ENCODE results near the gene TNS3. TPM values are rescaled to one million over a fixed set of nuclear protein-coding genes. Genes with fewer than 3 reads are reported as not detected.

The TNS3 gene
- total RNA-seq, 2 donors from 2014 or later, result 0.50 TPM; not detected in 1

DNA sequence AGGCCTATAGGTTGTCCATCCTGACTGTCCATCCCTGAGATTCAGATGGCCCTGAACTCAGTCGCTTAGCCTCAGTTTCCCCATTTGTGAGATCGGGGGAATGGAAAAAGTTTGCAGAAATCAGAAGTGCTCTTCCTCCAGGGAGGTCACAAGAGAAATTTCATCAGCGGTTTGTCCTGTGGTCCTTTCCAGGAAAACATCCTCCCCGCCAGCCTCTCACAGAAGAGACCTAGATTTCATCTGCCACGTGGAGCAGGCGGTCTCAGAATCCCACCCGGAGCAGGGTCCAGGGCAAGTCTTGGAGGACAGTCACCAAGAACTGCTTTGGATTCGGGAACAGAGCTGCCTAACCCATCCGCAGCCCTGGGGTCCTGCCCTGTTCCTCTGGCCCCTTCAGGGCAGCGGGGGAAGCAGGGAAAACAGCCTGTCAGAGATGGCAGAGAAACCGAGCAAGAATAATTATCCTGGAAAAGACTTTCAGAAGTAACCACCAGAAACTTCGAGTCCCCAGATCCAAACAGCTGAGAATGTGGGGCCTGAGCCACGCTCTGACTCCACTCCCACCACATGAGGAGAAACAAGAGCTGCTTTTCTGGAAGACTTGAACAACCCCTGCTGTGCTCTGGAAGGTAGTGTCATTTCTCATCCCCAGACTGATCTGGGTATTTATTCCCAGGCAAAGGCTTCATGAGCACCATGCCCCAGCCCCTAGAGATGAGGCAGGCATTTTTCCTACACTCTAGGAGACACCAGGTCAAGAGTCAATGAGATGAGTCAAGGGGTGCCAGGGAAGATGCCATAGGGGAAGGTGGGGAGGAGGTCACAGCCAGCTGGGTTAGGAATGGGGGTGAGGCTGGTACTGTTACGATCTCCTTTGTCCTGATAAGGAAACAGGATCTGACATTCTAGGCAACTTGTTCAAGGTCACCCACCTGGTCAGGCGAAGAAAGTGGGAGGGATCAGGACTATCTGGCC, 1.1 kb upstream of the TNS3 start:
- H3K27me3 Mint-ChIP-seq, result peaks cover 22 to 25% of the 10 kb centered on the region in 2 donors
- no peak overlapping the region for H3K27ac Mint-ChIP-seq
- DNase-seq (ENCODE audit: low spot score) (no peak), ATAC-seq (no peak)
- H3K4me3 Mint-ChIP-seq, result no peak overlapping the region
- H3K9me3 Mint-ChIP-seq, result no peaks in the 10 kb centered on the region
- no peaks in the 10 kb centered on the region for H3K4me1 Mint-ChIP-seq (ENCODE audit: low read depth in 2 of 2)
- no peaks in the 10 kb centered on the region for H3K36me3 Mint-ChIP-seq

DNA sequence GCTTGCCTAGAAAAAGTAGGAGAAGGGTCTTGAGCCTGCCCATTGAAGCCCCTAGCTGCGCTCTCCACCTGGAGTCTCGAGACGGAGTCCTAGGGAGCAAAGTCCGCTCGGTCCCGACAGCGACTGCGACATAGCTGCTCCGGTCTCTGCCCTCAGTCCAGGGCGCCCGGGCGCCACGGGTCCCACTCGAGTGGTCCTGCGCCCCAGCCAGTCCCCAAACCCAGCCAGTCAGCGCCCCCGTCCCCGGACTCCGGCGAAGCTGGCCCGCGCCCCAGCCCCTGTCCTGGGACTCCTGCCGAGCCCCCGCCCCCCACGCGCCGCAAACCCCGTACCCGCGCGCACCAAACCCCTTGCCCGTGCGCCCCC, 490 bp downstream of the TNS3 start:
- Mint-ChIP-seq H3K36me3 (no peaks in the 10 kb centered on the region), H3K27ac (no peak overlapping the region), H3K9me3 (no peaks in the 10 kb centered on the region), H3K4me1 (ENCODE audit: low read depth in 2 of 2) (no peaks in the 10 kb centered on the region), H3K4me3 (no peak overlapping the region), H3K27me3 (peaks cover 29 to 30% of the 10 kb centered on the region in 2 donors)
- ATAC-seq (no peak), DNase-seq (ENCODE audit: low spot score) (no peak)

DNA sequence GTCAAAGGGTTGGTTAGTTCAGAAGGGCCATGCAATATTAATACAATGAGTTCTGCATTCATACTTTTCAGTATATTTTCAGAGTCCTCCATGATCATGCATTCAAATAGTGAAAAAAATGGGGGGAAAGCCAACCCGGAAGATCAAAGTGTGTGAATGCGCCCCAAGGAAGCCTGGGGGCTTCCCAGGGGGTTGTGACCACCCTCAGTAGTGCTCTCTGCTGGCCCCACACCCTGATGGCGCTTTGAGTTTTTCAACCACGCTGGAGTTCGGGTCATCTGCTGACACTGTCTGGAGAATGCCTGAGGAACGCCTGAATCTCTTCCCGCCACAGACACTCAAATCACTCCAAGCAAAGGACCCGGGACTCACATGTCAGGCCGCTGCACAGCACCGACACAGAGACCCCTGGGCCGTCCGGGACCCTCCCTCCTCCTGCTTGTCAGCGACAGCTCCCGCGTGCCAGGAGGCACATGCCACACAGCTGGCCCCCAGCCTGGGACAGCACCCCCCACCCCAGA, 1.0 kb downstream of the TNS3 start:
- Mint-ChIP-seq H3K4me3 (no peak overlapping the region), H3K27ac (no peak overlapping the region)
- DNase-seq (ENCODE audit: low spot score), result no peak

DNA sequence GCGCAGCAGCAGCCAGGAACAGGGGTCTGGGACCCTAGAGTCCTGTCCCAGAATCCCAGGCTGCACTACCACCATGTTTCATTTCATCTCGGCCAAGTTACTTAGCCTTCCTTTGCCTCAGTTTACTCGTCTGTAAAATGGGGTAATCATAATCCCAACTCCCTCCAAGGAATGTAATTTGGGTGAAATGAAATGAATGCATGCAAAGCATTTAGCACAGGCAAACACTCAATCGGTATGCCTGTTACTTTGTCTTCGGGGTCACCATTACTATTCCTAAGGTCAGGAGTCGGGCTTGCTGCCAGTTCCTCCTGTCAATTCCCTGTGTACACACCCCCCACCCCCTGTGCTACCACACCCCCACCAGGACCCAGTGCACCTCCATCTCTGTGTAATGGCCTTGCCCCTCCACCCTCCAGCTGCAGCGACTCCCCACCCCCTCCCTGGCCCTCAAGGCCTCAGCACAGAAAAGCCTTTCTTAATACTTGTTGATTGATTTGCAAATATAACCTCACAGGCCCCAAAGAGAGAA, 1.7 kb downstream of the TNS3 start:
- no peak overlapping the region for H3K27ac Mint-ChIP-seq
- H3K9me3 Mint-ChIP-seq, result no peaks in the 10 kb centered on the region
- ATAC-seq, result no peak
- H3K27me3 Mint-ChIP-seq, result peaks cover 29 to 30% of the 10 kb centered on the region in 2 donors
- DNase-seq (ENCODE audit: low spot score), result no peak
- no peak overlapping the region for H3K4me3 Mint-ChIP-seq
- no peaks in the 10 kb centered on the region for H3K36me3 Mint-ChIP-seq
- no peaks in the 10 kb centered on the region for H3K4me1 Mint-ChIP-seq (ENCODE audit: low read depth in 2 of 2)

More for the DNA sequence above, 1.0 kb downstream of the TNS3 start:
- H3K4me1 Mint-ChIP-seq (ENCODE audit: low read depth in 2 of 2), result no peaks in the 10 kb centered on the region
- peaks cover 29 to 30% of the 10 kb centered on the region in 2 donors for H3K27me3 Mint-ChIP-seq
- ATAC-seq, result no peak
- no peaks in the 10 kb centered on the region for H3K9me3 Mint-ChIP-seq
- no peaks in the 10 kb centered on the region for H3K36me3 Mint-ChIP-seq

DNA sequence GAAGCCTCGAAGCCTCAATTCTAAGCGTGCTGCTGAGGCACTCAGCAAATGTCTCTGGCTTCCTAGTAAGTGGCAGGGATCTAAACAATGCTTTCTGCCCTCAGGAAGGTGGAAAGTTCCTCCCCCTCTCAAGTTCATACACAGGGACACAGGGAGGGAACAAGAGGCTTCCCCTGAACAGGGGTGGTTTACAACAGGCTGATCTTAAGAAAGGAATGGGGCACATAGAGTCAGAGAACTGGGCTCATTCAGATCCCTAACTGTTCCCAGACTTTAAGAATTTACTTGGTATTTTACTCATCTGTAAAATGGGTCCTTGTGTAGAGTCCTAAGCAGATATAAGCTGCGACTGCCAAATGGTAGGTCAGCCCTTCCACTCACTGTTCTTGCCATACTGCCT, 2.5 kb downstream of the TNS3 start:
- no peaks in the 10 kb centered on the region for H3K9me3 Mint-ChIP-seq
- H3K36me3 Mint-ChIP-seq, result no peaks in the 10 kb centered on the region
- H3K27me3 Mint-ChIP-seq, result peaks cover 29 to 31% of the 10 kb centered on the region in 2 donors
- no peak overlapping the region for H3K4me3 Mint-ChIP-seq
- ATAC-seq (no peak), DNase-seq (ENCODE audit: low spot score) (no peak)
- H3K27ac Mint-ChIP-seq, result no peak overlapping the region
- no peaks in the 10 kb centered on the region for H3K4me1 Mint-ChIP-seq (ENCODE audit: low read depth in 2 of 2)

DNA sequence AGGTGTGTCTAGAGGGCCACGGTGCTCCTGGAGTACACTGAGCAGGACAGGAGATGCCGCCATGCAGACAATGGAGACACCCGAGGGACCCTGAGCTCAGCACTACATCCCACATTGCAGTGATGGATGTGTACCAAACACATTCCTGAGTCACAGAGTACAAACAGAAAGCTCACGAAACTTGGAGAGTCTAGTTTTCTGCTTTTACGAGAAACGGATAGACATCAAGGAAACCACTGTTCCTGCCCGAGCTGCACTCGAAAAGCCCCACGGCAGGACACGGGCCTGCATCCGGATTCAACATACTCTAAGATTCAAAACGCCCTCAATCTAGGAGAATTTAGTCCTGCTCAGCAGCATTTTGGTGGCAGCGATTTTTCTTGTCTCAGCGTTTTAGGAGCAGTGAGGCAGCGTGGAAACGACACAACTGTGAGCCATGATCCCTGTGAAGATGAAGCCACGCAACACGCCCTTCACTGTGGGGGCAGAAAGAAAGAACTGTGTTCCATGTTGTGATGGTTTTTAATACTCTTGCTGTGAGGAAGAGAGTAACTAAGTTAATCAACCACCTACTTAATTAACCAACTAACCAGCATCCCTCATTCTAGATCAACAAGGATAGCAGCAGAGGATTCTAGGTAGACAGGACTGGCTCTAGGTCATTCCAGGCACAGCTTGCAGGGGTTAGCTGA, 3.2 kb downstream of the TNS3 start:
- no peaks in the 10 kb centered on the region for H3K9me3 Mint-ChIP-seq
- no peaks in the 10 kb centered on the region for H3K36me3 Mint-ChIP-seq
- H3K4me3 Mint-ChIP-seq, result no peak overlapping the region
- H3K27me3 Mint-ChIP-seq, result peaks cover 28 to 36% of the 10 kb centered on the region in 2 donors
- no peaks in the 10 kb centered on the region for H3K4me1 Mint-ChIP-seq (ENCODE audit: low read depth in 2 of 2)
- no peak overlapping the region for H3K27ac Mint-ChIP-seq
- ATAC-seq (no peak), DNase-seq (ENCODE audit: low spot score) (peak; percentile 56)

DNA sequence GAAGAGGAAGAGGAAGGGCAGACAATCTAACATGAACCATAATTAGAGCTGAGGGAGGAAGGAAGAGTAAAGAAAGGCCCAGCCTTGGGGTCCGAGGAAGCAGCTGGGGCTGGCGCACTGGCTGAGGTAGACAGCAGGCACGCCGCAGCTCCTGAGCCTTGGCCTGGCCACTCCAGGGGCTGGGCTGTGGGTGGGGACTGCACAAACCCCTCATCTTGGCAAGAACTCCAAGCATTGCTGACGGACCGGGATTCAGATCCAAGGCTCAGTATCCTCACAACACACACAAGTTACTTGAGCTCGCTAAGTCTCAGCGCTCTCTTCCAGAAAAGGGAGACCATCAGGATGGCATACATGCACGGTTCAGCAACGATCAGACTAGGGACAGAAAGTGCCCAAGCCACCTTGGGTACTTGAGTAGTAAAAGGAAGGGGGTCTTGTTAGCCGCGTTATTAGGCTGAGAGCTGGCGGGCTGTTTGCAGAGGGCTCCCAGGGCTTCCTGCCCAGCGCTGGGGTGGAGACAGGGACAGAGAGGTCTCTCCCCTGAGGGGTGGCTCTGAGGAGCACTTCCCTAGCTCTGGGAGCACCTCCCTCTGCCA, 4.5 kb downstream of the TNS3 start:
- Mint-ChIP-seq H3K36me3 (no peaks in the 10 kb centered on the region), H3K27ac (no peak overlapping the region), H3K4me3 (no peak overlapping the region), H3K9me3 (no peaks in the 10 kb centered on the region), H3K27me3 (peaks cover 21 to 23% of the 10 kb centered on the region in 2 donors), H3K4me1 (ENCODE audit: low read depth in 2 of 2) (no peaks in the 10 kb centered on the region)
- ATAC-seq (no peak), DNase-seq (ENCODE audit: low spot score) (peak; percentile 26)

DNA sequence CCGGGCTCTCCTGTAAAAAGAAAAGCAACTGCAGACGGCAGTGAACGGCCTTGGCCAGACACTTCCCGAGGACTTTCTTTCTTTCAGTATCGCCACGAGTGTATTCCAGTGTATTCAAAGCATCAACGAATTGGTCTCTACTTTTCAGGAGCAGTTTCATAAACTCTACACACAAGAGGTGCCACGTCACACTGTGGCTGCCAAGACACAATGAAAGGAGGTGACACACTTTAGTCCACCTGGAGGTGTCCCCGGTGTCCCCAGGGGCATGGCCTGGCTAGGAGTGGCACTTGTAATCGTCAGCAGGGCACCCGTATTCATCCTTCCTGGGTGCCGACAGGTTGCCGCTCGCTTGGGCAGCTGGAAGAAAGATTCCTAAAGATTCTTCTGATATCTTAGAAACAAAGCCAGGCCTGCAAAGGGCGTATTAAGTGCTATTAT, 5.0 kb downstream of the TNS3 start:
- Mint-ChIP-seq H3K36me3 (no peaks in the 10 kb centered on the region), H3K4me1 (ENCODE audit: low read depth in 2 of 2) (no peaks in the 10 kb centered on the region), H3K27me3 (peaks cover 19 to 21% of the 10 kb centered on the region in 2 donors), H3K9me3 (no peaks in the 10 kb centered on the region), H3K4me3 (no peak overlapping the region), H3K27ac (no peak overlapping the region)
- DNase-seq (ENCODE audit: low spot score) (peak; percentile 10), ATAC-seq (no peak)

DNA sequence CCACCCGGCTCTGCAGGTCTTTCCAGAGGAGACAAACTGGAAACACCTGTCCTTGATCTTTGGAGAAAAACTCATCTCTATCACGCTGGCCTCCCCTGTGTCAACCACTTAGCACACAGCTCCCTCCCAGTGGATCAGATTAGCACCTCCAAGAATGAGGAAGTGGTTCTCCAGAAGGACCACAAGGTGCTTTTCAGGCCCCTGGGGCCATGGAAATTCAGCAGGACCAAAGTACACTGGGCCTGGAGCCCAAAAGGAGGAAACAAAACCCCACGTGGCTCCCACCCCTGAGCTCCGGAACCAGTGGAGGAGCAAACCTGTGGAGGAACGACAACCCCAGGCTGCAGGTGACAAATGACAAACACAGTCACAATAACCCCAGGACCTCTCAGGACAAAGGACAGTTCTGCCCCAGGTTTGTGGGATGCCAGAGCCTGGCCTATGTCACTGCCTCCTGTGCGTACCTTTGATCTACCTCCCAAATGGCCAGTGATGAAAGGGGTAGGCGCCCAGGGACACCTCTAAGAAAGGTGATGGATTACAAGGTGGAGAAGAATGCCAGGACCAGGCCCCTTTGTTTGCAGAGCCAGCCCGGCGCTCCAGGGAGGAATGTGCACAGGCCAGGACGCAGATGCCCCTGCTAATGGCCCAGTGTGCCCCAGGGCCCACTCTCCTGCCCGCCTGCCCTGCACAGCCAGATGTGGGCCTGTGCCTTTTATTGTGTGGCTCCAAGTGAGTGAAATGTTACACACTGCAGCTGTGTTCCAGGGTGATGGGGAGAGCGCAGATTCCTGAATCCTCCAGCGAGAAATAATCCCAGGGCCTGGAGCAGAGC, 5.7 kb downstream of the TNS3 start:
- Mint-ChIP-seq H3K36me3 (no peaks in the 10 kb centered on the region), H3K27me3 (peaks cover 21 to 23% of the 10 kb centered on the region in 2 donors)

DNA sequence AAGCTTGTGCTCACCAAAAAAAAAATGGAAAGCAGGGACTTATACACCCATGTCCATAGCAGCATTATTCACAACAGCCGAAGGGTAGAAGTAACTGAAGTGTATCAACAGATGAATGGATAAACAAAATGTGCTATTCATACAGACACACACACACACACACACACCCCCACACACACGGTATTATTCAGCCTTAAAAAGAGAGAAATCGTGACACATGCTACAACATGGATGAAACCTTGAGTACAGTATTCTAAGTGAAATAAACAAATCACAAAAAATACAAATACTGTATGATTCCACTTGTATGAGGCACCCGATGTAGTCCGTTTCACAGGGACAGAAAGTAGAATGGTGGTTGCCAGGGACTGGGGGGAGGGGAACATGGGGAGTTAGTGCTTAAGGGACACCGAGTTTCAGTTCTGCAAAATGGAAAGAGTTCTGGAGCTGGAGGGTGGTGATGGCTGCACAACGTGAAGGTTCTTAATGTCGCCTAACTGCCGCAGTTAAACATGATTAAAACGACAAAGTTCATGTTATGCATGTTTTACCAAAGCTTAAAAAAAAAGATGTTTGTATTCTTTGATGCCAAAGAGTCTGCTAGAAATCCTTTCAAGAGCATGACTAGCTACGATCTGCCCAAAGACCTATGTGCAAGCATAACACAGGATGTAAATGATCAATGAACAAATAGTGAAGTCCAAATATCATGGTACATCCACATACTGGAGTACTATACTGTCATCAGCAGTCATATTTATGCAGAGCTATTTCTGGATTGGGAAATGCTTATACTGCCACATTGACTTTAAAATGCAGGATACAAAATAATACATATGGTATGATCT, 7.2 kb downstream of the TNS3 start:
- Mint-ChIP-seq H3K27me3 (peaks cover 11 to 22% of the 10 kb centered on the region in 2 donors), H3K27ac (no peak overlapping the region)

More for the DNA sequence above, 5.7 kb downstream of the TNS3 start:
- Mint-ChIP-seq H3K4me1 (ENCODE audit: low read depth in 2 of 2) (no peaks in the 10 kb centered on the region), H3K9me3 (no peaks in the 10 kb centered on the region), H3K27ac (no peak overlapping the region), H3K4me3 (no peak overlapping the region)
- ATAC-seq (peak in 1 of 2 donors; percentile 25), DNase-seq (ENCODE audit: low spot score) (no peak)

DNA sequence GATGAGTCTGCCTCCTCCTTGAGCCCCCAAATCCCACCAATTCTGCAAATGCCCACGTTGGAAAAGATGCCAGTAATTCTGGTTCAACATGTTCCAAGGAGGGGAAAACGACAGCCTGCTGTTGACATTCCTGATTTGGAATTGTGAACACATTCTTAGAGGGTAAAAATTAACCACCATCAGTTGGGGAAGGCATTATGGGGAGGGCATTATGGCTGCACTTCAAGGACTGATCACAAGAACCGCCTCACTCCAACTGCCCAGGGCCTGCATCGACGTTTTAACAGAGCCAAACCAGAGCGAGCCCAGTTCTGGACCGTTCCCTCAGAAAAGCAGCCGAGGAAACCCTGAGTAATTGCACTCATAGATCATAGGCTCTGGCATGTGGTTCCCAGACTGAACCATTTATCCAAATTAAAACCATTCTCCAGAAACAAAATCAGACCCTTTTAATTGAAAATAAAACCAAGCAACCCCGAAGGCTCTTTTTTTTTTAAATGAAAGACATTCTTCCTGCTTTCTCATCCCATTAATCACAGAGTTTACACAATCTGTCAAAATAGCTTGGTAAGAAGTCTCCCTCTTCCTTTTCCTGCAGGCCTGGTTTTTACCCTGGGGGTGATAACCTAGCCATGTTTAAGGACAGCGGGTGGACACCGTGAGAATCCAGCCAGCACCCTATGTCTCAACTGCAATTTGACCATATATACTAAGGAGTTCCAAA, 8.0 kb downstream of the TNS3 start:
- peaks cover 11 to 22% of the 10 kb centered on the region in 2 donors for H3K27me3 Mint-ChIP-seq
- no peaks in the 10 kb centered on the region for H3K4me1 Mint-ChIP-seq (ENCODE audit: low read depth in 2 of 2)
- H3K27ac Mint-ChIP-seq, result no peak overlapping the region
- DNase-seq (ENCODE audit: low spot score), result no peak
- ATAC-seq, result no peak
- no peaks in the 10 kb centered on the region for H3K36me3 Mint-ChIP-seq
- no peaks in the 10 kb centered on the region for H3K9me3 Mint-ChIP-seq
- no peak overlapping the region for H3K4me3 Mint-ChIP-seq

More for the DNA sequence above, 7.2 kb downstream of the TNS3 start:
- H3K9me3 Mint-ChIP-seq, result no peaks in the 10 kb centered on the region
- no peaks in the 10 kb centered on the region for H3K36me3 Mint-ChIP-seq
- ATAC-seq (no peak), DNase-seq (ENCODE audit: low spot score) (no peak)
- H3K4me1 Mint-ChIP-seq (ENCODE audit: low read depth in 2 of 2), result no peaks in the 10 kb centered on the region
- no peak overlapping the region for H3K4me3 Mint-ChIP-seq

Data from natural killer cell treated with Interleukin-12 subunit alpha and Interleukin-12 subunit beta and Interleukin-15 and Interleukin-18, amount 100 ng/mL, for 72 hours (primary cell).